ENCODE measurements around the gene PCDH1. TPM values are rescaled to one million over a fixed set of nuclear protein-coding genes. Genes with fewer than 3 reads are reported as not detected.

PCDH1 gene
- total and polyA plus RNA-seq, 2 of the 13 experiments (the other 11 are each of a cell fraction or from before 2014, with no cell fraction given) = 0.11 to 0.83 TPM

GRCh38 chr5:141914199-141914743 lies 36.1 kb upstream of the PCDH1 start (continued):
- TF ChIP-seq TFE3 (CRISPR knock-in tag; IDR thresholded peaks at IDR 0.05) = 0 out of 2 replicates have a peak, but pooled peaks have one; percentile 23
- TF ChIP-seq SATB2 (CRISPR knock-in tag; IDR thresholded peaks at IDR 0.05) = no peak
- peak; percentile 58 for TF ChIP-seq RXRA (CRISPR knock-in tag; IDR thresholded peaks at IDR 0.05)
- 0 out of 2 replicates have a peak, but pooled peaks have one; percentile 10 for TF ChIP-seq ELF3 (CRISPR knock-in tag; IDR thresholded peaks at IDR 0.05)
- no peak for TF ChIP-seq CENPT (CRISPR knock-in tag; IDR thresholded peaks at IDR 0.05; ENCODE audit: low read depth)
- TF ChIP-seq ZNF766 (CRISPR knock-in tag; IDR thresholded peaks at IDR 0.05; ENCODE audit: borderline replicate concordance) = no peak; the same call in 1 of the 2 replicates
- 0 out of 2 replicates have a peak, but pooled peaks have one; percentile 35 for TF ChIP-seq NCOA1 (CRISPR knock-in tag; IDR thresholded peaks at IDR 0.05)
- peak; percentile 35; the same call in 1 of the 2 replicates for TF ChIP-seq YEATS4 (CRISPR knock-in tag; IDR thresholded peaks at IDR 0.05; ENCODE audit: borderline replicate concordance)
- no peak for TF ChIP-seq SIN3A (IDR thresholded peaks at IDR 0.05; ENCODE audit: borderline replicate concordance, low read depth, low read length)
- TF ChIP-seq ZNF781 (CRISPR knock-in tag; IDR thresholded peaks at IDR 0.05; ENCODE audit: borderline replicate concordance, not compliant biosample characterization) = no peak
- TF ChIP-seq ZNF329 (CRISPR knock-in tag; IDR thresholded peaks at IDR 0.05; ENCODE audit: low read depth) = 0 out of 2 replicates have a peak, but pooled peaks have one; percentile 59
- no peak for TF ChIP-seq ISX (CRISPR knock-in tag; conservative IDR thresholded peaks at IDR 0.05)
- TF ChIP-seq, protein P1, sequence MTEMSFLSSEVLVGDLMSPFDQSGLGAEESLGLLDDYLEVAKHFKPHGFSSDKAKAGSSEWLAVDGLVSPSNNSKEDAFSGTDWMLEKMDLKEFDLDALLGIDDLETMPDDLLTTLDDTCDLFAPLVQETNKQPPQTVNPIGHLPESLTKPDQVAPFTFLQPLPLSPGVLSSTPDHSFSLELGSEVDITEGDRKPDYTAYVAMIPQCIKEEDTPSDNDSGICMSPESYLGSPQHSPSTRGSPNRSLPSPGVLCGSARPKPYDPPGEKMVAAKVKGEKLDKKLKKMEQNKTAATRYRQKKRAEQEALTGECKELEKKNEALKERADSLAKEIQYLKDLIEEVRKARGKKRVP (CRISPR knock-in tag; IDR thresholded peaks at IDR 0.05) = no peak
- no peak for TF ChIP-seq ZNF605 (CRISPR knock-in tag; IDR thresholded peaks at IDR 0.05)
- TF ChIP-seq, protein P2, sequence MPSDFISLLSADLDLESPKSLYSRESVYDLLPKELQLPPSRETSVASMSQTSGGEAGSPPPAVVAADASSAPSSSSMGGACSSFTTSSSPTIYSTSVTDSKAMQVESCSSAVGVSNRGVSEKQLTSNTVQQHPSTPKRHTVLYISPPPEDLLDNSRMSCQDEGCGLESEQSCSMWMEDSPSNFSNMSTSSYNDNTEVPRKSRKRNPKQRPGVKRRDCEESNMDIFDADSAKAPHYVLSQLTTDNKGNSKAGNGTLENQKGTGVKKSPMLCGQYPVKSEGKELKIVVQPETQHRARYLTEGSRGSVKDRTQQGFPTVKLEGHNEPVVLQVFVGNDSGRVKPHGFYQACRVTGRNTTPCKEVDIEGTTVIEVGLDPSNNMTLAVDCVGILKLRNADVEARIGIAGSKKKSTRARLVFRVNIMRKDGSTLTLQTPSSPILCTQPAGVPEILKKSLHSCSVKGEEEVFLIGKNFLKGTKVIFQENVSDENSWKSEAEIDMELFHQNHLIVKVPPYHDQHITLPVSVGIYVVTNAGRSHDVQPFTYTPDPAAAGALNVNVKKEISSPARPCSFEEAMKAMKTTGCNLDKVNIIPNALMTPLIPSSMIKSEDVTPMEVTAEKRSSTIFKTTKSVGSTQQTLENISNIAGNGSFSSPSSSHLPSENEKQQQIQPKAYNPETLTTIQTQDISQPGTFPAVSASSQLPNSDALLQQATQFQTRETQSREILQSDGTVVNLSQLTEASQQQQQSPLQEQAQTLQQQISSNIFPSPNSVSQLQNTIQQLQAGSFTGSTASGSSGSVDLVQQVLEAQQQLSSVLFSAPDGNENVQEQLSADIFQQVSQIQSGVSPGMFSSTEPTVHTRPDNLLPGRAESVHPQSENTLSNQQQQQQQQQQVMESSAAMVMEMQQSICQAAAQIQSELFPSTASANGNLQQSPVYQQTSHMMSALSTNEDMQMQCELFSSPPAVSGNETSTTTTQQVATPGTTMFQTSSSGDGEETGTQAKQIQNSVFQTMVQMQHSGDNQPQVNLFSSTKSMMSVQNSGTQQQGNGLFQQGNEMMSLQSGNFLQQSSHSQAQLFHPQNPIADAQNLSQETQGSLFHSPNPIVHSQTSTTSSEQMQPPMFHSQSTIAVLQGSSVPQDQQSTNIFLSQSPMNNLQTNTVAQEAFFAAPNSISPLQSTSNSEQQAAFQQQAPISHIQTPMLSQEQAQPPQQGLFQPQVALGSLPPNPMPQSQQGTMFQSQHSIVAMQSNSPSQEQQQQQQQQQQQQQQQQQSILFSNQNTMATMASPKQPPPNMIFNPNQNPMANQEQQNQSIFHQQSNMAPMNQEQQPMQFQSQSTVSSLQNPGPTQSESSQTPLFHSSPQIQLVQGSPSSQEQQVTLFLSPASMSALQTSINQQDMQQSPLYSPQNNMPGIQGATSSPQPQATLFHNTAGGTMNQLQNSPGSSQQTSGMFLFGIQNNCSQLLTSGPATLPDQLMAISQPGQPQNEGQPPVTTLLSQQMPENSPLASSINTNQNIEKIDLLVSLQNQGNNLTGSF (CRISPR knock-in tag; IDR thresholded peaks at IDR 0.05) = no peak
- TF ChIP-seq ZNF136 (CRISPR knock-in tag; IDR thresholded peaks at IDR 0.05; ENCODE audit: low read depth) = 0 out of 2 replicates have a peak, but pooled peaks have one; percentile 32
- TF ChIP-seq MAX (IDR thresholded peaks at IDR 0.05) = peak; percentile 78
- TF ChIP-seq RFXAP (CRISPR knock-in tag; IDR thresholded peaks at IDR 0.05; ENCODE audit: borderline replicate concordance) = peak; percentile 75; the same call in 1 of the 2 replicates
- TF ChIP-seq HNRNPL (IDR thresholded peaks at IDR 0.05; ENCODE audit: low read depth, low read length) = no peak
- TF ChIP-seq HOXA7 (CRISPR knock-in tag; IDR thresholded peaks at IDR 0.05) = no peak
- 0 out of 2 replicates have a peak, but pooled peaks have one; percentile 45 for TF ChIP-seq ZIK1 (CRISPR knock-in tag; IDR thresholded peaks at IDR 0.05; ENCODE audit: borderline replicate concordance, low read depth)
- TF ChIP-seq RFX3 (CRISPR knock-in tag; IDR thresholded peaks at IDR 0.05) = no peak
